PFSK-1 (cell line): ENCODE data around the gene VIL1.

Source experiments
- FOXP2 ChIP-seq: optimal IDR thresholded peaks from 2 replicates; pipeline ENCODE3; 2011; ENCODE audit warnings: borderline replicate concordance, control low read depth, inconsistent platforms; ENCODE audit not compliant: insufficient read depth; ENCODE audit errors: extremely low read length, extremely low read depth
- POLR2AphosphoS5 ChIP-seq: IDR thresholded peaks from 2 replicates; pipeline ENCODE4 v1.6.1; 2012; ENCODE audit warnings: low read depth, mild to moderate bottlenecking, control low read depth, low read length, moderate library complexity
- REST ChIP-seq, 2 experiments: IDR thresholded peaks; 2 replicates each; pipeline versions ENCODE4 v1.6.1 to v1.8.0; 2011 to 2012; ENCODE audit warnings: low read depth in 2 of 2, low read length in 2 of 2, control low read depth in 1 of 2, inconsistent platforms in 1 of 2, mild to moderate bottlenecking in 1 of 2, moderate library complexity in 1 of 2; ENCODE audit not compliant: insufficient read depth in 1 of 2
- SIN3A ChIP-seq: IDR thresholded peaks from 2 replicates; pipeline ENCODE4 v1.6.1; 2012; ENCODE audit warnings: mild to moderate bottlenecking, low read length, moderate library complexity, borderline replicate concordance; ENCODE audit not compliant: insufficient read depth
- TAF1 ChIP-seq: IDR thresholded peaks from 2 replicates; pipeline ENCODE4 v1.6.1; 2012; ENCODE audit warnings: low read length, control low read depth, borderline replicate concordance; ENCODE audit not compliant: insufficient read depth

Gene VIL1

GRCh38 chr2:218472988-218473387, 54.1 kb downstream of the VIL1 start:
- TF ChIP-seq SIN3A: no peak
- TF ChIP-seq REST (IDR thresholded peaks at IDR 0.05; ENCODE audit: insufficient read depth in 1 of 2, low read depth in 2 of 2, low read length in 2 of 2): no peak
- no peak for TF ChIP-seq POLR2AphosphoS5
- TF ChIP-seq FOXP2: no peak
- TF ChIP-seq TAF1: no peak

- TF ChIP-seq SIN3A (no peak), TAF1 (no peak), POLR2AphosphoS5 (no peak), REST (IDR thresholded peaks at IDR 0.05; ENCODE audit: insufficient read depth in 1 of 2, low read depth in 2 of 2, low read length in 2 of 2) (no peak), FOXP2 (no peak)
Measured at GRCh38 chr2:218474527-218474926, 55.6 kb downstream of the VIL1 start.

- no peak for TF ChIP-seq POLR2AphosphoS5
- no peak for TF ChIP-seq REST (IDR thresholded peaks at IDR 0.05; ENCODE audit: insufficient read depth in 1 of 2, low read depth in 2 of 2, low read length in 2 of 2)
- no peak for TF ChIP-seq FOXP2
- TF ChIP-seq SIN3A: no peak
- TF ChIP-seq TAF1: no peak
Measured at GRCh38 chr2:218476676-218477075, 57.8 kb downstream of the VIL1 start.

- TF ChIP-seq TAF1: no peak
Measured at GRCh38 chr2:218477247-218477646, 58.3 kb downstream of the VIL1 start.

- TF ChIP-seq SIN3A (no peak), REST (IDR thresholded peaks at IDR 0.05; ENCODE audit: insufficient read depth in 1 of 2, low read depth in 2 of 2, low read length in 2 of 2) (no peak), TAF1 (no peak), POLR2AphosphoS5 (no peak), FOXP2 (no peak)
Measured at GRCh38 chr2:218478544-218478943, 59.6 kb downstream of the VIL1 start.
